ENCODE measurements around the gene LYPD8.
"Not testable (repeated sequence)": the region's sequence is repeated elsewhere in the genome, so short reads cannot be mapped to it uniquely, and the experiment has no call there.

Gene LYPD8

GRCh38 chr1:248755517-248755916 lies at the start of gene LYPD8:
Gene LYPD8, minus strand, starts transcription at chr1:248755759. Its CDS starts 4,678 bp downstream, at chr1:248751081.
- peak within 1 kb of the TSS; percentile 4 for H3K4me3 ChIP-seq (ENCODE audit: low read length)

GRCh38 chr1:248804771-248805681 lies 49.5 kb upstream of the LYPD8 start:
- Histone ChIP-seq H3K27ac (ENCODE audit: low read depth, low read length) (no peak overlapping the region), H3K36me3 (ENCODE audit: control insufficient read depth, insufficient read depth, low read length) (no peaks in the 10 kb centered on the region), H3K27me3 (ENCODE audit: control insufficient read depth, insufficient read depth, low read length) (peaks cover 1% of the 10 kb centered on the region), H3K4me3 (ENCODE audit: low read length) (no peak overlapping the region), H3K9ac (ENCODE audit: low read length) (no peak overlapping the region), H3K4me1 (ENCODE audit: control insufficient read depth, insufficient read depth, low read length) (no peaks in the 10 kb centered on the region)

More at GRCh38 chr1:248755517-248755916, at the start of gene LYPD8:
- H3K36me3 ChIP-seq (ENCODE audit: control insufficient read depth, insufficient read depth, low read length): no peaks in the 10 kb centered on the region
- H3K4me1 ChIP-seq (ENCODE audit: control insufficient read depth, insufficient read depth, low read length): no peaks in the 10 kb centered on the region
- H3K27ac ChIP-seq (ENCODE audit: low read depth, low read length): no peak within 1 kb of the TSS
- H3K27me3 ChIP-seq (ENCODE audit: control insufficient read depth, insufficient read depth, low read length): no peaks in the 10 kb centered on the region
- no peak within 1 kb of the TSS for H3K9ac ChIP-seq (ENCODE audit: low read length)

- not testable (repeated sequence) for H3K27me3 ChIP-seq (ENCODE audit: control insufficient read depth, insufficient read depth, low read length); H3K9ac ChIP-seq (ENCODE audit: low read length); H3K27ac ChIP-seq (ENCODE audit: low read depth, low read length); H3K4me3 ChIP-seq (ENCODE audit: low read length); H3K36me3 ChIP-seq (ENCODE audit: control insufficient read depth, insufficient read depth, low read length); H3K4me1 ChIP-seq (ENCODE audit: control insufficient read depth, insufficient read depth, low read length)
Measured at GRCh38 chr1:248803501-248803900, 47.9 kb upstream of the LYPD8 start.

GRCh38 chr1:248802454-248802853 lies 46.9 kb upstream of the LYPD8 start:
- Histone ChIP-seq H3K27me3 (ENCODE audit: control insufficient read depth, insufficient read depth, low read length) (no peaks in the 10 kb centered on the region), H3K36me3 (ENCODE audit: control insufficient read depth, insufficient read depth, low read length) (no peaks in the 10 kb centered on the region), H3K27ac (ENCODE audit: low read depth, low read length) (no peak overlapping the region), H3K4me1 (ENCODE audit: control insufficient read depth, insufficient read depth, low read length) (no peaks in the 10 kb centered on the region), H3K4me3 (ENCODE audit: low read length) (no peak overlapping the region), H3K9ac (ENCODE audit: low read length) (no peak overlapping the region)

GRCh38 chr1:248800459-248800858 lies 44.9 kb upstream of the LYPD8 start:
- Histone ChIP-seq H3K36me3 (ENCODE audit: control insufficient read depth, insufficient read depth, low read length) (no peaks in the 10 kb centered on the region), H3K9ac (ENCODE audit: low read length) (no peak overlapping the region), H3K27me3 (ENCODE audit: control insufficient read depth, insufficient read depth, low read length) (no peaks in the 10 kb centered on the region), H3K4me3 (ENCODE audit: low read length) (no peak overlapping the region), H3K27ac (ENCODE audit: low read depth, low read length) (no peak overlapping the region), H3K4me1 (ENCODE audit: control insufficient read depth, insufficient read depth, low read length) (no peaks in the 10 kb centered on the region)

GRCh38 chr1:248798791-248799190 lies 43.2 kb upstream of the LYPD8 start:
- Histone ChIP-seq H3K9ac (ENCODE audit: low read length) (no peak overlapping the region), H3K27ac (ENCODE audit: low read depth, low read length) (no peak overlapping the region), H3K36me3 (ENCODE audit: control insufficient read depth, insufficient read depth, low read length) (no peaks in the 10 kb centered on the region), H3K4me1 (ENCODE audit: control insufficient read depth, insufficient read depth, low read length) (no peaks in the 10 kb centered on the region), H3K4me3 (ENCODE audit: low read length) (no peak overlapping the region), H3K27me3 (ENCODE audit: control insufficient read depth, insufficient read depth, low read length) (no peaks in the 10 kb centered on the region)

- not testable (repeated sequence) for H3K4me3 ChIP-seq (ENCODE audit: low read length)
Measured at GRCh38 chr1:248794663-248795062, 39.1 kb upstream of the LYPD8 start.

GRCh38 chr1:248793592-248793991 lies 38.0 kb upstream of the LYPD8 start:
- Histone ChIP-seq H3K27ac (ENCODE audit: low read depth, low read length) (no peak overlapping the region), H3K27me3 (ENCODE audit: control insufficient read depth, insufficient read depth, low read length) (no peaks in the 10 kb centered on the region), H3K4me1 (ENCODE audit: control insufficient read depth, insufficient read depth, low read length) (no peaks in the 10 kb centered on the region), H3K36me3 (ENCODE audit: control insufficient read depth, insufficient read depth, low read length) (no peaks in the 10 kb centered on the region), H3K9ac (ENCODE audit: low read length) (no peak overlapping the region), H3K4me3 (ENCODE audit: low read length) (no peak overlapping the region)

More at GRCh38 chr1:248794663-248795062, 39.1 kb upstream of the LYPD8 start:
- H3K36me3 ChIP-seq (ENCODE audit: control insufficient read depth, insufficient read depth, low read length); H3K9ac ChIP-seq (ENCODE audit: low read length); H3K27ac ChIP-seq (ENCODE audit: low read depth, low read length); H3K4me1 ChIP-seq (ENCODE audit: control insufficient read depth, insufficient read depth, low read length); H3K27me3 ChIP-seq (ENCODE audit: control insufficient read depth, insufficient read depth, low read length): not testable (repeated sequence)

- Histone ChIP-seq H3K27me3 (ENCODE audit: control insufficient read depth, insufficient read depth, low read length) (no peaks in the 10 kb centered on the region), H3K4me1 (ENCODE audit: control insufficient read depth, insufficient read depth, low read length) (no peaks in the 10 kb centered on the region), H3K4me3 (ENCODE audit: low read length) (no peak overlapping the region), H3K9ac (ENCODE audit: low read length) (no peak overlapping the region), H3K27ac (ENCODE audit: low read depth, low read length) (no peak overlapping the region), H3K36me3 (ENCODE audit: control insufficient read depth, insufficient read depth, low read length) (no peaks in the 10 kb centered on the region)
Measured at GRCh38 chr1:248792342-248792741, 36.8 kb upstream of the LYPD8 start.

- no peaks in the 10 kb centered on the region for H3K27me3 ChIP-seq (ENCODE audit: control insufficient read depth, insufficient read depth, low read length)
- no peaks in the 10 kb centered on the region for H3K36me3 ChIP-seq (ENCODE audit: control insufficient read depth, insufficient read depth, low read length)
- H3K9ac ChIP-seq (ENCODE audit: low read length): no peak overlapping the region
- no peak overlapping the region for H3K27ac ChIP-seq (ENCODE audit: low read depth, low read length)
- H3K4me3 ChIP-seq (ENCODE audit: low read length): no peak overlapping the region
- H3K4me1 ChIP-seq (ENCODE audit: control insufficient read depth, insufficient read depth, low read length): no peaks in the 10 kb centered on the region
Measured at GRCh38 chr1:248791010-248791409, 35.5 kb upstream of the LYPD8 start.

GRCh38 chr1:248790456-248790855 lies 34.9 kb upstream of the LYPD8 start:
- H3K36me3 ChIP-seq (ENCODE audit: control insufficient read depth, insufficient read depth, low read length): no peaks in the 10 kb centered on the region
- no peaks in the 10 kb centered on the region for H3K27me3 ChIP-seq (ENCODE audit: control insufficient read depth, insufficient read depth, low read length)
- H3K4me3 ChIP-seq (ENCODE audit: low read length): no peak overlapping the region
- H3K27ac ChIP-seq (ENCODE audit: low read depth, low read length): no peak overlapping the region
- H3K4me1 ChIP-seq (ENCODE audit: control insufficient read depth, insufficient read depth, low read length): no peaks in the 10 kb centered on the region
- H3K9ac ChIP-seq (ENCODE audit: low read length): no peak overlapping the region

GRCh38 chr1:248789337-248789736 lies 33.8 kb upstream of the LYPD8 start:
- not testable (repeated sequence) for H3K27me3 ChIP-seq (ENCODE audit: control insufficient read depth, insufficient read depth, low read length); H3K27ac ChIP-seq (ENCODE audit: low read depth, low read length); H3K4me3 ChIP-seq (ENCODE audit: low read length); H3K4me1 ChIP-seq (ENCODE audit: control insufficient read depth, insufficient read depth, low read length); H3K36me3 ChIP-seq (ENCODE audit: control insufficient read depth, insufficient read depth, low read length); H3K9ac ChIP-seq (ENCODE audit: low read length)

- H3K27me3 ChIP-seq (ENCODE audit: control insufficient read depth, insufficient read depth, low read length): no peaks in the 10 kb centered on the region
- no peaks in the 10 kb centered on the region for H3K36me3 ChIP-seq (ENCODE audit: control insufficient read depth, insufficient read depth, low read length)
- H3K4me1 ChIP-seq (ENCODE audit: control insufficient read depth, insufficient read depth, low read length): no peaks in the 10 kb centered on the region
- no peak overlapping the region for H3K27ac ChIP-seq (ENCODE audit: low read depth, low read length)
- H3K9ac ChIP-seq (ENCODE audit: low read length): no peak overlapping the region
- H3K4me3 ChIP-seq (ENCODE audit: low read length): no peak overlapping the region
Measured at GRCh38 chr1:248788327-248788726, 32.8 kb upstream of the LYPD8 start.

Data from rectal smooth muscle tissue (tissue), 1 donor.